Fibroblast of mammary gland (primary cell): ENCODE data around the gene FHOD3.

Experiments
- DNase-seq: peaks from one replicate; pipeline ENCODE4 v3.0.0-alpha.2; 2010; ENCODE audit warnings: low read depth
- H3K4me3 ChIP-seq: 2 replicates; pipeline ENCODE4 v1.5.1; 2011; ENCODE audit warnings: low read depth, mild to moderate bottlenecking, low read length, moderate library complexity; ENCODE audit not compliant: control insufficient read depth
- CTCF ChIP-seq: conservative IDR thresholded peaks from 2 replicates; pipeline ENCODE4 v1.5.1; 2011; ENCODE audit warnings: low read depth, low read length, inconsistent platforms; ENCODE audit not compliant: control insufficient read depth, insufficient read depth

The FHOD3 gene

GRCh38 chr18:36593001-36593400 lies 295.5 kb downstream of the FHOD3 start:
- no peak overlapping the region for H3K4me3 ChIP-seq
- DNase-seq: peak; percentile 35
- TF ChIP-seq CTCF: no peak

DNA sequence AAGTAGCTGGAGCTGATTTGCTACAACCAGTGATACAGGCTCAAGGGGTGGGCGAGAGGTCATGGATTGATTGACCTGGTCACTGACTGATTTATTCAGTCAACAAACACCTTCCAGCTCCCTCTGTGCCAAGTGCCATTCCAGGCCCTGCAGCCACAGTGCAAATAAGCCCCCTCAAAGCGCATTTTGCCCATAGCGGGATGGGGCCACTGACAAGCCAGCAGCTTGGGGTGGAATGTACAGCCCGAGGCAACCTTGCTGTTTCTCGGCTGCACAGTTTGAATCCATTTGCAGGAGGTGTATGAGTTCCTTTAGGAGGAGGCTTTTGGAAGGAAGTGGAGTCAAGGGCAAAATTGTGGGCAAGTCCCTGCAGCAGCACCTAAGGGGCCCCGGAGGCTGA lies 296.1 kb downstream of the FHOD3 start:
- TF ChIP-seq CTCF: no peak
- H3K4me3 ChIP-seq: no peak overlapping the region
- DNase-seq: no peak

DNA sequence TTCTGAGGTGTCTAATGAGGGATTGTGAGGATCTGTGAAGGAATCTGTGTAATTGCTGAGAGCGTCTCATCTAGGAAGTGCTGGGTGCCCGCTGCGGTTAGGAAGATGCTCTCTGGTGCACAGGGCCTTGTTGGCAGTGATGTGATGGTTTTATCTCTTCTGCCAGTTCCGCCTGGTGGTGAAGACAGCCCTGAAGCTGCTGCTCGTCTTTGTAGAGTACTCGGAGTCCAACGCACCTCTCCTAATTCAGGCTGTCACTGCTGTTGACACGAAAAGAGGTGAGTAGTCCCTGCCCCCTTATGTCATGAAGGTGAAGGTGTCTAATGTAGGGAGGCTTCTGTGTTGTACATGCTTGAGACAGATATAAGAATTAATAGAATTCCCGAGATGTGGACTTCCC lies 297.1 kb downstream of the FHOD3 start:
- H3K4me3 ChIP-seq: no peak overlapping the region
- no peak for DNase-seq
- TF ChIP-seq CTCF: no peak

GRCh38 chr18:36595046-36595817 lies 297.7 kb downstream of the FHOD3 start:
- DNase-seq: no peak
- no peak for TF ChIP-seq CTCF

GRCh38 chr18:36595818-36596215 lies 298.3 kb downstream of the FHOD3 start:
- no peak overlapping the region for H3K4me3 ChIP-seq
- no peak for TF ChIP-seq CTCF
- DNase-seq: no peak

More at GRCh38 chr18:36595046-36595817, 297.7 kb downstream of the FHOD3 start:
- H3K4me3 ChIP-seq: no peak overlapping the region

GRCh38 chr18:36597636-36598035 lies 300.1 kb downstream of the FHOD3 start:
- no peak for TF ChIP-seq CTCF
- no peak for DNase-seq

More at GRCh38 chr18:36597636-36598035, 300.1 kb downstream of the FHOD3 start:
- H3K4me3 ChIP-seq: no peak overlapping the region
